ENCODE data around the gene WEE1.

- TF ChIP-seq CTCF (IDR thresholded peaks at IDR 0.05) (no peak), POLR2A (IDR thresholded peaks at IDR 0.05) (no peak)
Observed at GRCh38 chr11:9530020-9530621, 43.3 kb upstream of the WEE1 start.

Data from Peyer's patch (tissue), 4 donors.